Neural cell (in vitro differentiated cells): ENCODE measurements around the gene CIC. TPM values are rescaled to one million over a fixed set of nuclear protein-coding genes. Genes with fewer than 3 reads are reported as not detected.

Experiments used
- H2AFZ ChIP-seq: fragments of 200-600, 300-800 bp; sonication (generic), shearing (Covaris generic); 2 replicates; pipeline ENCODE4 v1.6.0; 2014; ENCODE audit warnings: low read depth, mild to moderate bottlenecking, antibody characterized with exemption, low read length, moderate library complexity
- H3F3A ChIP-seq: fragments of 200-600 bp; shearing (Covaris generic); 2 replicates; pipeline ENCODE4 v1.6.1; 2016; ENCODE audit warnings: mild to moderate bottlenecking, moderate library complexity, mixed read lengths, antibody characterized with exemption, low read length; ENCODE audit not compliant: insufficient read depth, poor library complexity, severe bottlenecking
- H3K27ac ChIP-seq: fragments of 200-600, 300-800 bp; sonication (generic), shearing (Covaris generic); 2 replicates; pipeline ENCODE4 v1.5.1; 2014; ENCODE audit warnings: mild to moderate bottlenecking, low read length, moderate library complexity
- H3K27me3 ChIP-seq: fragments of 300-800, 200-600 bp; sonication (generic), shearing (Covaris generic); 2 replicates; pipeline ENCODE4 v1.6.0; 2014; ENCODE audit warnings: mild to moderate bottlenecking, low read depth, low read length, moderate library complexity; ENCODE audit not compliant: insufficient read depth
- H3K36me3 ChIP-seq: fragments of 300-800, 200-600 bp; sonication (generic), shearing (Covaris generic); 2 replicates; pipeline ENCODE4 v1.5.1; 2014; ENCODE audit warnings: mild to moderate bottlenecking, antibody characterized with exemption, low read length, moderate library complexity; ENCODE audit not compliant: insufficient read depth
- H3K4me2 ChIP-seq: fragments of 300-800, 200-600 bp; sonication (generic), shearing (Covaris generic); 2 replicates; pipeline ENCODE4 v1.6.0; 2014; ENCODE audit warnings: mild to moderate bottlenecking, low read length
- H3K4me3 ChIP-seq: fragments of 300-800, 200-600 bp; sonication (generic), shearing (Covaris generic); 2 replicates; pipeline ENCODE4 v1.5.1; 2014; ENCODE audit warnings: mild to moderate bottlenecking, low read length, moderate library complexity
- H3K79me2 ChIP-seq: fragments of 200-600 bp; shearing (Covaris generic); replicated peaks from 2 replicates; pipeline ENCODE4 v1.6.0; 2014; ENCODE audit warnings: mild to moderate bottlenecking, low read length, moderate library complexity; ENCODE audit not compliant: insufficient read depth
- H3K9ac ChIP-seq: fragments of 300-800, 200-600 bp; sonication (generic), shearing (Covaris generic); 2 replicates; pipeline ENCODE4 v1.6.1; 2016; ENCODE audit warnings: mild to moderate bottlenecking, low read length, mixed read lengths
- H3K9me2 ChIP-seq: fragments of 200-600 bp; shearing (Covaris generic); 2 replicates; pipeline ENCODE4 v1.6.1; 2016; ENCODE audit warnings: mild to moderate bottlenecking, low read length, mixed read lengths; ENCODE audit not compliant: insufficient read depth
- H3K9me3 ChIP-seq: fragments of 200-600, 300-800 bp; sonication (generic), shearing (Covaris generic); 2 replicates; pipeline ENCODE4 v1.6.1; 2016; ENCODE audit warnings: mild to moderate bottlenecking, mixed run types, low read length, moderate library complexity, mixed read lengths
- H4K20me1 ChIP-seq: fragments of 200-600 bp; shearing (Covaris generic); 2 replicates; pipeline ENCODE4 v1.6.1; 2016; ENCODE audit warnings: mild to moderate bottlenecking, mixed run types; ENCODE audit not compliant: insufficient read depth
- EP300 ChIP-seq: fragments of 450-650 bp; conservative IDR thresholded peaks from 2 replicates; pipeline ENCODE4 v1.6.1; 2014; ENCODE audit warnings: antibody characterized with exemption, mild to moderate bottlenecking, moderate library complexity; ENCODE audit not compliant: poor library complexity, severe bottlenecking
- EZH2 ChIP-seq: fragments of 200-600, 300-800 bp; shearing (Covaris generic), sonication (generic); IDR thresholded peaks from 2 replicates; pipeline ENCODE4 v1.6.1; 2014; ENCODE audit warnings: antibody characterized with exemption, low read length, borderline replicate concordance, mild to moderate bottlenecking; ENCODE audit not compliant: insufficient read depth, poor library complexity, severe bottlenecking
- MXI1 ChIP-seq: fragments of 450-650 bp; conservative IDR thresholded peaks from 2 replicates; pipeline ENCODE4 v1.6.1; 2014; ENCODE audit warnings: antibody characterized with exemption, mild to moderate bottlenecking; ENCODE audit not compliant: poor library complexity, severe bottlenecking
- POLR2AphosphoS5 ChIP-seq: IDR thresholded peaks from 2 replicates; pipeline ENCODE4 v1.6.1; 2012
- RAD21 ChIP-seq: fragments of 450-650 bp; conservative IDR thresholded peaks from 2 replicates; pipeline ENCODE4 v1.6.1; 2014; ENCODE audit warnings: antibody characterized with exemption, mild to moderate bottlenecking, moderate library complexity
- SMC3 ChIP-seq: fragments of 450-650 bp; conservative IDR thresholded peaks from 2 replicates; pipeline ENCODE4 v1.6.1; 2014; ENCODE audit warnings: antibody characterized with exemption, mild to moderate bottlenecking, moderate library complexity; ENCODE audit not compliant: poor library complexity
- TAF1 ChIP-seq: IDR thresholded peaks from 2 replicates; pipeline ENCODE4 v1.6.1; 2012; ENCODE audit warnings: low read depth
- polyA plus RNA-seq: library from polyadenylated mRNA; depleted of rRNA; stranded (reverse); fragments of >200 nt; gene quantifications from 2 replicates; pipeline ENCODE4 v1.2.3, GENCODE V29; 2014
- TF ChIP-seq, protein P1 (sequence below): IDR thresholded peaks from 2 replicates; pipeline ENCODE4 v1.6.1; 2012; ENCODE audit warnings: borderline replicate concordance
- TF ChIP-seq, protein P2 (sequence below): fragments of 450-650 bp; IDR thresholded peaks from 2 replicates; pipeline ENCODE4 v1.5.1; 2014; ENCODE audit warnings: antibody characterized with exemption, mild to moderate bottlenecking, moderate library complexity; ENCODE audit not compliant: poor library complexity, severe bottlenecking

CIC gene
- polyA plus RNA-seq, 1 donor from 2014 or later, result 10.8 TPM

DNA sequence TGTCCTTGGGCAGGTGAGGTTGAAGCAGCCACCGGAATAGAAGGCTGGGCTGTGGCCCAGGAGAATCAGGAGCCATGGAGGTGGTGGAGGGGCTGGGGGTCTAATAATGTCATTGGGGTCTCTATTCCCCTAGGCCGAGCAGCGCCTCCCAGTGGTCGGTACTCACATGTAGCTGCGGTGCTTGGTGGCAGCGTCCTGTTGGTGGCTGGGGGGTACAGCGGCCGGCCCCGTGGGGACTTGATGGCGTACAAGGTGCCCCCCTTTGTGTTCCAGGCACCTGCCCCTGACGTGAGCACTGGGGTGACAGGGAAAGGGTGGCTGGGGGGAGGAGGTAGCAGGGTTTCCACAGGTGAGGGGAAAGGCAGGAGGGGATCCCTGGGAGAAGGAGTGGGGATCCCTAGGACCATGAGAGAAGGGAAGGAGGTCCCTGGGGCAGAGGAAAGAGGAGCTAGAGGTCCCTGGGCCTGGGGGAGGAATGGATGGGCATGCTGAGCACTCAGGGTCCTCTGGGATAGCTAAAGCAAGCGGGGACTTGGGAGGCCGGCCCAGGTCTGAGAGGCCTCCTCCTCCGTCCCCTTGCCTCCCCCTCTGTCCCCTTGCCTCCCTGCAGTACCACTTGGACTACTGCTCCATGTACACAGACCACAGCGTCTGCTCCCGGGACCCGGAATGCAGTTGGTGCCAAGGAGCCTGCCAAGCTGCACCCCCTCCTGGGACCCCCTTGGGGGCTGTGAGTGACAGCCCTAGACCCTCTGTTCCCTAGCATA lies 74.5 kb downstream of the CIC start:
- no peaks in the 10 kb centered on the region for H3K36me3 ChIP-seq
- H3K79me2 ChIP-seq, result no peaks in the 10 kb centered on the region

DNA sequence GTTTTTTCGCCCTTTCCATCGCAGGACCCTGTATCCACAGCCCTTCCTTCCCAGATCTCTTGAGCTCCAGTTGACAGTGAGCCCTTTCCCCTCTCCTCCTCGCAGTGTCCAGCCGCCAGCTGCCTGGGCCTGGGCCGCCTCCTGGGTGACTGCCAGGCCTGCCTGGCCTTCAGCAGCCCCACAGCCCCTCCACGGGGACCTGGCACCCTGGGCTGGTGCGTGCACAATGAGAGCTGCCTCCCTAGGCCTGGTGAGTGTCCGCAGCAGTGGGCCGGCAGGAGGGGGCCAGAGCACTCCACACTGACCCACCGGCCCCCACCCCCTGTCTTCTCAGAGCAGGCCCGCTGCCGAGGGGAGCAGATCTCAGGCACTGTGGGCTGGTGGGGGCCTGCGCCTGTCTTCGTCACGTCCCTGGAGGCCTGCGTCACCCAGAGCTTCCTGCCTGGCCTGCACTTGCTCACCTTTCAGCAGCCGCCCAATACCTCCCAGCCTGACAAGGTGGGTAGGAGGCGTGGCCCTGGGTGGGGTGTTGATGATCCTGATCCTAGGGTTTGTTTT lies 75.4 kb downstream of the CIC start:
- TF ChIP-seq, protein P1, sequence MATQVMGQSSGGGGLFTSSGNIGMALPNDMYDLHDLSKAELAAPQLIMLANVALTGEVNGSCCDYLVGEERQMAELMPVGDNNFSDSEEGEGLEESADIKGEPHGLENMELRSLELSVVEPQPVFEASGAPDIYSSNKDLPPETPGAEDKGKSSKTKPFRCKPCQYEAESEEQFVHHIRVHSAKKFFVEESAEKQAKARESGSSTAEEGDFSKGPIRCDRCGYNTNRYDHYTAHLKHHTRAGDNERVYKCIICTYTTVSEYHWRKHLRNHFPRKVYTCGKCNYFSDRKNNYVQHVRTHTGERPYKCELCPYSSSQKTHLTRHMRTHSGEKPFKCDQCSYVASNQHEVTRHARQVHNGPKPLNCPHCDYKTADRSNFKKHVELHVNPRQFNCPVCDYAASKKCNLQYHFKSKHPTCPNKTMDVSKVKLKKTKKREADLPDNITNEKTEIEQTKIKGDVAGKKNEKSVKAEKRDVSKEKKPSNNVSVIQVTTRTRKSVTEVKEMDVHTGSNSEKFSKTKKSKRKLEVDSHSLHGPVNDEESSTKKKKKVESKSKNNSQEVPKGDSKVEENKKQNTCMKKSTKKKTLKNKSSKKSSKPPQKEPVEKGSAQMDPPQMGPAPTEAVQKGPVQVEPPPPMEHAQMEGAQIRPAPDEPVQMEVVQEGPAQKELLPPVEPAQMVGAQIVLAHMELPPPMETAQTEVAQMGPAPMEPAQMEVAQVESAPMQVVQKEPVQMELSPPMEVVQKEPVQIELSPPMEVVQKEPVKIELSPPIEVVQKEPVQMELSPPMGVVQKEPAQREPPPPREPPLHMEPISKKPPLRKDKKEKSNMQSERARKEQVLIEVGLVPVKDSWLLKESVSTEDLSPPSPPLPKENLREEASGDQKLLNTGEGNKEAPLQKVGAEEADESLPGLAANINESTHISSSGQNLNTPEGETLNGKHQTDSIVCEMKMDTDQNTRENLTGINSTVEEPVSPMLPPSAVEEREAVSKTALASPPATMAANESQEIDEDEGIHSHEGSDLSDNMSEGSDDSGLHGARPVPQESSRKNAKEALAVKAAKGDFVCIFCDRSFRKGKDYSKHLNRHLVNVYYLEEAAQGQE, result no peak
- no peak for TF ChIP-seq SMC3
- no peak for TF ChIP-seq EP300
- no peak for TF ChIP-seq MXI1
- TF ChIP-seq RAD21, result no peak
- TF ChIP-seq EZH2, result no peak
- no peak for TF ChIP-seq TAF1
- no peak for TF ChIP-seq POLR2AphosphoS5
- TF ChIP-seq, protein P2, sequence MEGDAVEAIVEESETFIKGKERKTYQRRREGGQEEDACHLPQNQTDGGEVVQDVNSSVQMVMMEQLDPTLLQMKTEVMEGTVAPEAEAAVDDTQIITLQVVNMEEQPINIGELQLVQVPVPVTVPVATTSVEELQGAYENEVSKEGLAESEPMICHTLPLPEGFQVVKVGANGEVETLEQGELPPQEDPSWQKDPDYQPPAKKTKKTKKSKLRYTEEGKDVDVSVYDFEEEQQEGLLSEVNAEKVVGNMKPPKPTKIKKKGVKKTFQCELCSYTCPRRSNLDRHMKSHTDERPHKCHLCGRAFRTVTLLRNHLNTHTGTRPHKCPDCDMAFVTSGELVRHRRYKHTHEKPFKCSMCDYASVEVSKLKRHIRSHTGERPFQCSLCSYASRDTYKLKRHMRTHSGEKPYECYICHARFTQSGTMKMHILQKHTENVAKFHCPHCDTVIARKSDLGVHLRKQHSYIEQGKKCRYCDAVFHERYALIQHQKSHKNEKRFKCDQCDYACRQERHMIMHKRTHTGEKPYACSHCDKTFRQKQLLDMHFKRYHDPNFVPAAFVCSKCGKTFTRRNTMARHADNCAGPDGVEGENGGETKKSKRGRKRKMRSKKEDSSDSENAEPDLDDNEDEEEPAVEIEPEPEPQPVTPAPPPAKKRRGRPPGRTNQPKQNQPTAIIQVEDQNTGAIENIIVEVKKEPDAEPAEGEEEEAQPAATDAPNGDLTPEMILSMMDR, result no peak
- Histone ChIP-seq H4K20me1 (no peaks in the 10 kb centered on the region), H3K79me2 (no peaks in the 10 kb centered on the region), H3K4me2 (no peak overlapping the region), H2AFZ (no peak overlapping the region), H3K27me3 (no peaks in the 10 kb centered on the region), H3K36me3 (no peaks in the 10 kb centered on the region), H3K9me2 (no peaks in the 10 kb centered on the region), H3K9me3 (no peaks in the 10 kb centered on the region), H3K4me3 (no peak overlapping the region), H3K27ac (no peak overlapping the region), H3K9ac (no peak overlapping the region), H3F3A (no peaks in the 10 kb centered on the region)

More for the DNA sequence above, 74.5 kb downstream of the CIC start:
- Histone ChIP-seq H3K27ac (no peak overlapping the region), H3K9me3 (no peaks in the 10 kb centered on the region), H4K20me1 (no peaks in the 10 kb centered on the region), H3K27me3 (no peaks in the 10 kb centered on the region), H3K9me2 (no peaks in the 10 kb centered on the region), H3K4me3 (no peak overlapping the region), H3K9ac (no peak overlapping the region), H2AFZ (no peak overlapping the region), H3K4me2 (no peak overlapping the region), H3F3A (no peaks in the 10 kb centered on the region)
- no peak for TF ChIP-seq TAF1
- TF ChIP-seq EP300, result no peak
- TF ChIP-seq POLR2AphosphoS5, result no peak
- no peak for TF ChIP-seq SMC3
- TF ChIP-seq RAD21, result no peak
- TF ChIP-seq, protein P1, result no peak
- TF ChIP-seq, protein P2, result no peak
- TF ChIP-seq EZH2, result no peak
- no peak for TF ChIP-seq MXI1
